Measurements from ENCODE around the gene OR8G5. TPM values are rescaled to one million over a fixed set of nuclear protein-coding genes. Genes with fewer than 3 reads are reported as not detected.

The OR8G5 gene
- total RNA-seq, 2 donors from 2014 or later: not detected

DNA sequence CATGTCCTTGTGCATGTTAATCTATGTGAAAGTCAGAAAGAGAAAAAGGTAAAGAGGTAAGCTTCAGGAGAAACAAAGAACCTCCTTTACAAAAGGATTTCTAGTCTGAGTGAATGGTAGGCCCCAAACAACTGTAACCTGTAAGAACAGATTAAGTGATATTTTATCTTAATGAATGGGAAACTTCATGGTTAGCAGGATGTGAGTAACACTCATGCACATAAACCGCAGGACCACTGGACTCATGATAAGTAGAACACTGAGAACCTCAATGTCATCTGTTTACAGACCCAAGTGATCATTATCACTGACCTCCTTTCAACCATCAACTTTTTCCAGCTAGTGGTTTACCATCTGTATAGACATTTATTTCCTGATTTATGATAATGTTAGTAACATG, 19.9 kb downstream of the OR8G5 start:
- Histone ChIP-seq H3K27ac (no peak overlapping the region), H3K27me3 (replicated peaks; ENCODE audit: insufficient read depth) (no peaks in the 10 kb centered on the region), H3K4me3 (no peak overlapping the region), H3K9me3 (no peaks in the 10 kb centered on the region), H3K4me1 (ENCODE audit: control insufficient read depth in 1 of 2, low read depth in 2 of 2) (no peaks in the 10 kb centered on the region), H3K36me3 (no peaks in the 10 kb centered on the region)
- no peak for ATAC-seq (ENCODE audit: insufficient number of reproducible peaks, low FRiP score, low read depth)
- TF ChIP-seq, protein P1, sequence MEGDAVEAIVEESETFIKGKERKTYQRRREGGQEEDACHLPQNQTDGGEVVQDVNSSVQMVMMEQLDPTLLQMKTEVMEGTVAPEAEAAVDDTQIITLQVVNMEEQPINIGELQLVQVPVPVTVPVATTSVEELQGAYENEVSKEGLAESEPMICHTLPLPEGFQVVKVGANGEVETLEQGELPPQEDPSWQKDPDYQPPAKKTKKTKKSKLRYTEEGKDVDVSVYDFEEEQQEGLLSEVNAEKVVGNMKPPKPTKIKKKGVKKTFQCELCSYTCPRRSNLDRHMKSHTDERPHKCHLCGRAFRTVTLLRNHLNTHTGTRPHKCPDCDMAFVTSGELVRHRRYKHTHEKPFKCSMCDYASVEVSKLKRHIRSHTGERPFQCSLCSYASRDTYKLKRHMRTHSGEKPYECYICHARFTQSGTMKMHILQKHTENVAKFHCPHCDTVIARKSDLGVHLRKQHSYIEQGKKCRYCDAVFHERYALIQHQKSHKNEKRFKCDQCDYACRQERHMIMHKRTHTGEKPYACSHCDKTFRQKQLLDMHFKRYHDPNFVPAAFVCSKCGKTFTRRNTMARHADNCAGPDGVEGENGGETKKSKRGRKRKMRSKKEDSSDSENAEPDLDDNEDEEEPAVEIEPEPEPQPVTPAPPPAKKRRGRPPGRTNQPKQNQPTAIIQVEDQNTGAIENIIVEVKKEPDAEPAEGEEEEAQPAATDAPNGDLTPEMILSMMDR (IDR thresholded peaks at IDR 0.05): no peak
- DNase-seq (ENCODE audit: low spot score): no peak

DNA sequence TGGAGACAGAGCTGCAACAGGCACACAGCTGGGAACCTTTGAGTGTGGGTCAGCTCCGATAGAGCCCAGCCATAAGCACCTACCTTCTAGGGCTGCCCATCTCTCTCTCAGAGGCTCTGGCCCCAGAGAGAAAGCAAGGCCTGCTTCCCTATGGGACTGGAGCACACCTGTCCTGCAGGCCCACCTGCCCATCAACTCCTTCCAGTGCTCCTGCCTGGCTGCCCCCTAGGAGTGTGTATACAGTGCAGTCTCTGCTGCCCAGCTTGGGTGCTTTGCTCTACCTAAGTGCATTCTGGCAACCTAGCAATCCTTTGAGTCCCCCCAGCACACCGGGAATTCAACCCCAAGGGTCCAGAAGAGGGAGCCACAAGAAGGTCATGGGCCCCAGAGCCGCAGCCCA, 21.0 kb downstream of the OR8G5 start:
- Histone ChIP-seq H3K9me3 (no peaks in the 10 kb centered on the region), H3K4me3 (no peak overlapping the region)

GRCh38 chr11:124277804-124278203, 21.6 kb downstream of the OR8G5 start:
- no peak for ATAC-seq (ENCODE audit: insufficient number of reproducible peaks, low FRiP score, low read depth)
- no peaks in the 10 kb centered on the region for H3K9me3 ChIP-seq
- no peaks in the 10 kb centered on the region for H3K27me3 ChIP-seq (replicated peaks; ENCODE audit: insufficient read depth)
- H3K27ac ChIP-seq: no peak overlapping the region
- H3K4me3 ChIP-seq: no peak overlapping the region
- TF ChIP-seq, protein P1 (IDR thresholded peaks at IDR 0.05): no peak
- no peak for DNase-seq (ENCODE audit: low spot score)
- H3K36me3 ChIP-seq: no peaks in the 10 kb centered on the region
- H3K4me1 ChIP-seq (ENCODE audit: control insufficient read depth in 1 of 2, low read depth in 2 of 2): no peaks in the 10 kb centered on the region

More for the DNA sequence above, 21.0 kb downstream of the OR8G5 start:
- Histone ChIP-seq H3K36me3 (no peaks in the 10 kb centered on the region), H3K4me1 (ENCODE audit: control insufficient read depth in 1 of 2, low read depth in 2 of 2) (no peaks in the 10 kb centered on the region), H3K27me3 (replicated peaks; ENCODE audit: insufficient read depth) (no peaks in the 10 kb centered on the region), H3K27ac (no peak overlapping the region)
- ATAC-seq (ENCODE audit: insufficient number of reproducible peaks, low FRiP score, low read depth): no peak
- TF ChIP-seq, protein P1 (IDR thresholded peaks at IDR 0.05): no peak
- DNase-seq (ENCODE audit: low spot score): no peak

GRCh38 chr11:124278261-124278660, 22.1 kb downstream of the OR8G5 start:
- Histone ChIP-seq H3K36me3 (no peaks in the 10 kb centered on the region), H3K9me3 (no peaks in the 10 kb centered on the region), H3K4me3 (no peak overlapping the region), H3K27me3 (replicated peaks; ENCODE audit: insufficient read depth) (no peaks in the 10 kb centered on the region), H3K27ac (no peak overlapping the region), H3K4me1 (ENCODE audit: control insufficient read depth in 1 of 2, low read depth in 2 of 2) (no peaks in the 10 kb centered on the region)
- DNase-seq (ENCODE audit: low spot score) (no peak), ATAC-seq (ENCODE audit: insufficient number of reproducible peaks, low FRiP score, low read depth) (no peak)
- TF ChIP-seq, protein P1 (IDR thresholded peaks at IDR 0.05): no peak

DNA sequence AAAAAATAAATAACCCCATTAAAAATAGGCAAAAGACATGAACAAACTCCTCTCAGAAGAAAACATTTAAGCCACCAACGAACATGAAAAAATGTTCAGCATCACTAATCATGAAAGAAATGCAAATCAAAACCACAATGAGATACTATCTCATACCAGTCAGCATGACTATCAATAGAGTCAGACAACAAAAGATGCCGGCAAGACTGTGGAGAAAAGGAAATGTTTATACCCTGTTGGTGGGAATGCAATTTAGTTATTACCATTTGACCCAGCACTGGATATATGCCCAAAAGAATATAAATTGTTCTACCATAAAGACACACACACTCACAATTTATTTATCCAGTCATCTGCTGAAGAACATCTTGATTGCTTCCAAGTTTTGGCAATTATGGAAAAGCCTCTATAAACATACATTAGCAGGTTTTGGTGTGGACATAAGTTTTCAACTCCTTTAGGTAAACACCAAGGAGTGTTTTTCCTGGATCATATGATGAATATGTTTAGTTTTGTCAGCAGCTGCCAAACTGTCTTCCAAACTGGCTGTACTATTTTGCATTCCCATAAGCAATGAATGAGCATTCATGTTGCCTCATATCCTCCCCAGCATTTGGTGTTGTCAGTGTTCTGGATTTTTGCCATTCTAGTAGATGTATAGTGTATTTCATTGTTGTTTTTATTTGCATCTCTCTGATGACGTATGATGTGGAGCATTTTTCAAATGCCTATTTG, 29.6 kb downstream of the OR8G5 start:
- peaks cover 1% of the 10 kb centered on the region for H3K9me3 ChIP-seq
- H3K27me3 ChIP-seq (replicated peaks; ENCODE audit: insufficient read depth): no peaks in the 10 kb centered on the region
- DNase-seq (ENCODE audit: low spot score) (no peak), ATAC-seq (ENCODE audit: insufficient number of reproducible peaks, low FRiP score, low read depth) (no peak)
- H3K36me3 ChIP-seq: no peaks in the 10 kb centered on the region
- H3K4me1 ChIP-seq (ENCODE audit: control insufficient read depth in 1 of 2, low read depth in 2 of 2): no peaks in the 10 kb centered on the region
- H3K27ac ChIP-seq: no peak overlapping the region
- TF ChIP-seq, protein P1 (IDR thresholded peaks at IDR 0.05): no peak
- no peak overlapping the region for H3K4me3 ChIP-seq
